Measurements from ENCODE around the gene ACOX1. TPM values are rescaled to one million over a fixed set of nuclear protein-coding genes. Genes with fewer than 3 reads are reported as not detected.
A peak's percentile ranks its signal among the peaks of the same experiment; 100 is the strongest.

ACOX1 gene
- total and polyA plus RNA-seq, 2 of the 13 experiments (the other 11 are each of a cell fraction or from before 2014, with no cell fraction given) = 86.4 to 120 TPM

GRCh38 chr17:75996665-75997590 is 18.0 kb upstream of the ACOX1 start (continued):
- TF ChIP-seq ATF2 (CRISPR knock-in tag; IDR thresholded peaks at IDR 0.05) = peak; percentile 77
- peak; percentile 36; the same call in 1 of the 2 replicates for TF ChIP-seq TFDP1 (CRISPR knock-in tag; IDR thresholded peaks at IDR 0.05; ENCODE audit: borderline replicate concordance)
- peak; percentile 88 for TF ChIP-seq ZNF609 (CRISPR knock-in tag; IDR thresholded peaks at IDR 0.05; ENCODE audit: borderline replicate concordance)
- 0 out of 2 replicates have a peak, but pooled peaks have one; percentile 27 for TF ChIP-seq FOXJ3 (CRISPR knock-in tag; IDR thresholded peaks at IDR 0.05; ENCODE audit: borderline replicate concordance)
- peak; percentile 51 for TF ChIP-seq NFYC (CRISPR knock-in tag; IDR thresholded peaks at IDR 0.05)
- peak; percentile 96; the same call in 1 of the 2 replicates for TF ChIP-seq ZNF710 (CRISPR knock-in tag; IDR thresholded peaks at IDR 0.05; ENCODE audit: borderline replicate concordance)
- TF ChIP-seq ZNF232 (CRISPR knock-in tag; IDR thresholded peaks at IDR 0.05; ENCODE audit: borderline replicate concordance) = peak; percentile 73; the same call in 1 of the 2 replicates
- TF ChIP-seq ZNF281 (CRISPR knock-in tag; IDR thresholded peaks at IDR 0.05; ENCODE audit: borderline replicate concordance) = peak; percentile 53; the same call in 1 of the 2 replicates
- TF ChIP-seq ZBTB4 (CRISPR knock-in tag; IDR thresholded peaks at IDR 0.05; ENCODE audit: borderline replicate concordance) = peak; percentile 78; the same call in 1 of the 2 replicates
